ENCODE results near the gene SPATA12.

SPATA12 gene

DNA sequence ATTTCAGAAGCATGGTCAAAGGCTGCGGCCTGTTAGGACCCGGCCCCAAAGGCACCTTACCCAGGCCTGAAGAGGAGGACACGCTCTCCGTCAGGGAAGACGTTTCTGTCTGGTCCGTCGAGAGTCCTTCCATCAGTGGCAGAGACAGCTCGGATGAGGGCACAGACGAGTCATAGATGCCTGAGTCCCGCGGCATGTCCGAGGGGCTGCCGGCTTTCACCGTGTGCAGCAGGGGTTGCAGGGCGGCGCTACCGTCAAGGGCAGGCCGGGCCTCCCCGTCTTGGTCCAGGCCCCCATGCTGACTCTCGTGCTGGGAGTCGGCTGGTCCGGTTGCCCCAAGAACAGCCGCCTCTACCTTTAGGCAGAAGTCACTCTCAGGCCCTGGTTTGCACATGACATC is 37.1 kb downstream of the SPATA12 start:
- TF ChIP-seq, protein P1, sequence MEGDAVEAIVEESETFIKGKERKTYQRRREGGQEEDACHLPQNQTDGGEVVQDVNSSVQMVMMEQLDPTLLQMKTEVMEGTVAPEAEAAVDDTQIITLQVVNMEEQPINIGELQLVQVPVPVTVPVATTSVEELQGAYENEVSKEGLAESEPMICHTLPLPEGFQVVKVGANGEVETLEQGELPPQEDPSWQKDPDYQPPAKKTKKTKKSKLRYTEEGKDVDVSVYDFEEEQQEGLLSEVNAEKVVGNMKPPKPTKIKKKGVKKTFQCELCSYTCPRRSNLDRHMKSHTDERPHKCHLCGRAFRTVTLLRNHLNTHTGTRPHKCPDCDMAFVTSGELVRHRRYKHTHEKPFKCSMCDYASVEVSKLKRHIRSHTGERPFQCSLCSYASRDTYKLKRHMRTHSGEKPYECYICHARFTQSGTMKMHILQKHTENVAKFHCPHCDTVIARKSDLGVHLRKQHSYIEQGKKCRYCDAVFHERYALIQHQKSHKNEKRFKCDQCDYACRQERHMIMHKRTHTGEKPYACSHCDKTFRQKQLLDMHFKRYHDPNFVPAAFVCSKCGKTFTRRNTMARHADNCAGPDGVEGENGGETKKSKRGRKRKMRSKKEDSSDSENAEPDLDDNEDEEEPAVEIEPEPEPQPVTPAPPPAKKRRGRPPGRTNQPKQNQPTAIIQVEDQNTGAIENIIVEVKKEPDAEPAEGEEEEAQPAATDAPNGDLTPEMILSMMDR (IDR thresholded peaks at IDR 0.05; ENCODE audit: low read depth, low read length): no peak
- no peak for DNase-seq
- H3K27me3 ChIP-seq (ENCODE audit: insufficient read depth, low read depth, severe bottlenecking): no peaks in the 10 kb centered on the region
- H3K9me3 ChIP-seq (ENCODE audit: severe bottlenecking): no peaks in the 10 kb centered on the region
- no peaks in the 10 kb centered on the region for H3K36me3 ChIP-seq
- no peak overlapping the region for H3K4me3 ChIP-seq (ENCODE audit: low read depth, low read length)
- no peak overlapping the region for H3K27ac ChIP-seq

DNA sequence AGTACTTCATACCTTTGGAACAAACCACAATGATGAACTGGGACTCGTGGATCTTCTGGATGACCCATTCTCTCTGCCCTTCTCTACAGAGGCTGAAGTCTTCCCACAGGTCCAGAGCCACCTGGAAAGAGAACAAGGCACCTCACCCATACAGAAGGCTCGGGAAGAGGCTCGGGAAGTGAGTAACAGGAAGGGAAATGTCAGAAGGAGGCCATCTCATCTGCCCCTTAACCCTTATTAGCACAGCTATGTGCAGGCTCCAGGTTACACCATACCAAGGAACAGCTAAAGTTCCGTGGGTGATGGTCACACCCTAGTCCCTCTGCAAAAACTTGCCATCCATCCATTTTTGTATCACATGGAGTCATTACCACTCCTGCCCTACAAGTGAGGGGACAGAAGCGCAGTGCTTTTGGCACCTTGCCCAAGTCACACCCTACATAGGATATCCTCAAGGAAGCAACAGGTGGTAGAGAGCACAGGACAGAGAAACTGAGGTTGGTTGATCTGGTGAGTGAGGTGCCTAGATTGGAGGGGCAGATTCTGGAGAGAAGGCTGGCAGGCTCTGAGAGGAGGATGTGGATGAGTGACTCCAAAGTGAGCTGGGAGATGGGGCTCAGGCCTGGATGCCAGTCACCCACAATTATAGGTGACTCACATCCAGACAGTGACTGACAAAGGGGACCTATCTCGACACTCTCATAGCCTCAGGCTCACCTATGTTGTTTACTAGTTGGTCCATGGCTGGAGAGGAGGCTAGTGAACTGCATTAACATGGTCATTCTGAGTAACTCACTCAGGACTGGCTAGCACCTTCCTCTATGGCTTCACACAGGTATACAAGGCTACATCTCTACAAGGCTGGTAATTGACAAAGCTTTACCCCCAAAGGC is 38.2 kb downstream of the SPATA12 start:
- H3K36me3 ChIP-seq: no peaks in the 10 kb centered on the region
- no peaks in the 10 kb centered on the region for H3K9me3 ChIP-seq (ENCODE audit: severe bottlenecking)
- no peak overlapping the region for H3K4me3 ChIP-seq (ENCODE audit: low read depth, low read length)
- TF ChIP-seq, protein P1 (IDR thresholded peaks at IDR 0.05; ENCODE audit: low read depth, low read length): no peak
- no peak overlapping the region for H3K27ac ChIP-seq
- no peaks in the 10 kb centered on the region for H3K27me3 ChIP-seq (ENCODE audit: insufficient read depth, low read depth, severe bottlenecking)
- no peak for DNase-seq

DNA sequence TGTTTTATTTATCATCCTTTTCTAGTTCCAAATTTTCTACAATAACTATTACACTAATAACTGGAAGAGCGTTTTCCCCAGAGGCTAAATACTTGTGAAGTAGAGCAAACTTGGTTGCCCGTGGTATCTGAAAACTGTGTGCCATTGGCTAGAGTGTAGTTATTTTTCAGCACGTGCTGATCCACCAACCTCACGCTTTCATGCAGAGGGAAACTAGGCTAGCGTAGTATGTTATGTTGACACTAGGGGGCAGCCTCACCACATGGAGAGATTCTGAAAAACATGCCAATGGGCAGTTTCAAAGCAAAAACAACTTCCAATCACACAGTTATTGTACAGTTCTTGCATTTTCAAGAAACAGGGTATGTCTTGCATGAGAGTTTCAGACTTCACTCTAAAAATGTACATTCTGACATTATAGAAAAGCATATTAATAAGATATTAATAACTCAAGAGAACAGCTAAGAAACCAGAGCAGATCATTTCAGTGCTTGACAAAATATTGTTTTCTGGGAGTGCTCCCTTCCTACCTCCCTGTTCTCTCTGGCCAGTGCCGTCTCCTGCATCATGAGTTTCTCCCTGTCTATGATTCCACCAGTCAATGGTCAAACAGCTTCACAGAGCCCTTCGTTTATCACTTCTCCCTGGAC is 39.7 kb downstream of the SPATA12 start:
- no peak overlapping the region for H3K27ac ChIP-seq
- H3K9me3 ChIP-seq (ENCODE audit: severe bottlenecking): no peaks in the 10 kb centered on the region
- TF ChIP-seq, protein P1 (IDR thresholded peaks at IDR 0.05; ENCODE audit: low read depth, low read length): peak; percentile 84
- DNase-seq: peak; percentile 62
- H3K27me3 ChIP-seq (ENCODE audit: insufficient read depth, low read depth, severe bottlenecking): no peaks in the 10 kb centered on the region
- no peaks in the 10 kb centered on the region for H3K36me3 ChIP-seq
- no peak overlapping the region for H3K4me3 ChIP-seq (ENCODE audit: low read depth, low read length)

DNA sequence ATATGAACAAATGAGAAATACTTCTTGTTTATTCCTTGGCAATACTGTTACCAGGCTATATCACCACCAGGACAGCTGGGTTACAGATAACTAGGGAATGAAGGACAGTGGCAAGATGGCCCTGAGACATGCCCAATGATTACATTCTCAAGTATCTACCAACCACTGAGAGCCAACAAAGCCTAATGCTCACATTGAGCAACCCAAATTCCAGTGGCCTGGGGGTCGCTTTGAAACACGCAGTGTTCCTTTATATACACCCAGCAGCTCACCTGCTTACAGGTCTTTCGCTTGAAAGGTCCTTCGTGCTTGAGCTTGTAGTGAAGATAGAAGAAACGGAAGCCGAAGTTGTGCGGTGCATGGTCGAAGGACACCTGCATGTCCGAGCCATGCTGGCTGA is 45.1 kb downstream of the SPATA12 start:
- Histone ChIP-seq H3K9me3 (ENCODE audit: severe bottlenecking) (no peaks in the 10 kb centered on the region), H3K27ac (no peak overlapping the region), H3K36me3 (no peaks in the 10 kb centered on the region), H3K27me3 (ENCODE audit: insufficient read depth, low read depth, severe bottlenecking) (no peaks in the 10 kb centered on the region), H3K4me3 (ENCODE audit: low read depth, low read length) (no peak overlapping the region)
- no peak for DNase-seq
- TF ChIP-seq, protein P1 (IDR thresholded peaks at IDR 0.05; ENCODE audit: low read depth, low read length): no peak

DNA sequence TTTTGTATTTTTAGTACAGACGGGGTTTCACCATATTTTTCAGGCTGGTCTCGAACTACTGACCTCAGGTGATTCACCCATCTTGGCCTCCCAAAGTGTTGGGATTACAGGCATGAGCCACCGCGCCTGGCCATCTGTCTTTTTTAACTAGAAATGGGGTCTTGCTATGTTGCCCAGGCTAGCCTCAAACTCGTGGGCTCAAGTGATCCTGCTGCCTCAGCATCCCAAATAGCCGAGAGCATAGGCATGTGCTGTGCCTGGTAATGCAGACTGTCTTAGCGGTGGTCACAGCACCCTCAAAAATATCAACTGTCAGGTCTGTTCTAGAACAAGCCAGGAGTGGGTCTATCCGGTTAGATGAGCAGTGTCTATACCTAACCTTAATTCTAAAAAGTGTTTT is 48.2 kb downstream of the SPATA12 start:
- H3K36me3 ChIP-seq: no peaks in the 10 kb centered on the region
- H3K27ac ChIP-seq: no peak overlapping the region
- H3K27me3 ChIP-seq (ENCODE audit: insufficient read depth, low read depth, severe bottlenecking): no peaks in the 10 kb centered on the region
- H3K9me3 ChIP-seq (ENCODE audit: severe bottlenecking): no peaks in the 10 kb centered on the region
- H3K4me3 ChIP-seq (ENCODE audit: low read depth, low read length): no peak overlapping the region
- TF ChIP-seq, protein P1 (IDR thresholded peaks at IDR 0.05; ENCODE audit: low read depth, low read length): no peak
- DNase-seq: no peak

Data from WERI-Rb-1 (cell line).